Liver (tissue), 9 donors: ENCODE measurements around the gene ULK3. TPM values are rescaled to one million over a fixed set of nuclear protein-coding genes. Genes with fewer than 3 reads are reported as not detected.

Experiments used
- DNase-seq: peaks from one replicate; pipeline ENCODE4 v3.0.0-alpha.2; 2017; ENCODE audit warnings: low spot score
- H3K27ac ChIP-seq, 2 donors: one replicate each; pipeline ENCODE4 v1.7.0; 2013; ENCODE audit warnings: inconsistent platforms in 2 of 2, low read length in 2 of 2, control low read depth in 1 of 2, low read depth in 1 of 2, mild to moderate bottlenecking in 1 of 2
- H3K27me3 ChIP-seq, 4 donors: one replicate each; pipeline versions ENCODE4 v1.6.1 to v1.7.0; 2013; ENCODE audit warnings: low read length in 3 of 4, inconsistent platforms in 1 of 4, mild to moderate bottlenecking in 1 of 4, moderate library complexity in 1 of 4; ENCODE audit not compliant: control insufficient read depth in 4 of 4, insufficient read depth in 4 of 4
- H3K36me3 ChIP-seq, 4 donors: one replicate each; pipeline versions ENCODE4 v1.6.1 to v1.7.0; 2013; ENCODE audit warnings: low read length in 3 of 4, mild to moderate bottlenecking in 3 of 4, low read depth in 1 of 4, moderate library complexity in 1 of 4; ENCODE audit not compliant: control insufficient read depth in 4 of 4, insufficient read depth in 3 of 4
- H3K4me1 ChIP-seq, 4 donors: one replicate each; pipeline versions ENCODE4 v1.6.1 to v1.7.0; 2013; ENCODE audit warnings: low read length in 3 of 4, mild to moderate bottlenecking in 3 of 4, moderate library complexity in 1 of 4; ENCODE audit not compliant: control insufficient read depth in 4 of 4, insufficient read depth in 4 of 4
- H3K4me3 ChIP-seq, 3 donors: one replicate each; pipeline versions ENCODE4 v1.6.1 to v1.7.0; 2013; ENCODE audit warnings: low read length in 3 of 3, control low read depth in 1 of 3, low read depth in 1 of 3, mild to moderate bottlenecking in 1 of 3
- H3K9ac ChIP-seq, 2 donors: one replicate each; pipeline ENCODE4 v1.7.0; 2013; ENCODE audit warnings: low read length in 2 of 2, mild to moderate bottlenecking in 2 of 2, moderate library complexity in 2 of 2, control low read depth in 1 of 2, low read depth in 1 of 2
- H3K9me3 ChIP-seq, 4 donors: one replicate each; pipeline versions ENCODE4 v1.6.1 to v1.7.0; 2013; ENCODE audit warnings: low read length in 3 of 4; ENCODE audit not compliant: control insufficient read depth in 4 of 4
- ATF3 ChIP-seq: IDR thresholded peaks from 2 replicates; pipeline ENCODE4 v1.6.1; 2016; ENCODE audit warnings: antibody characterized with exemption
- EGR1 ChIP-seq, 2 donors: IDR thresholded peaks; 2 replicates each; pipeline ENCODE4 v1.6.1; 2016 to 2018; ENCODE audit warnings: antibody characterized with exemption in 2 of 2, low read depth in 2 of 2
- FOXA1 ChIP-seq: IDR thresholded peaks from 2 replicates; pipeline ENCODE4 v1.6.1; 2016; ENCODE audit warnings: antibody characterized with exemption
- FOXA2 ChIP-seq: IDR thresholded peaks from 2 replicates; pipeline ENCODE4 v1.6.1; 2016; ENCODE audit warnings: antibody characterized with exemption
- GABPA ChIP-seq, 2 donors: IDR thresholded peaks in 1 of 2; conservative IDR thresholded peaks in 1 of 2; 2 replicates each; pipeline ENCODE4 v1.6.1; 2016; ENCODE audit warnings: antibody characterized with exemption in 2 of 2, mild to moderate bottlenecking in 1 of 2, moderate library complexity in 1 of 2
- HNF4A ChIP-seq, 2 donors: conservative IDR thresholded peaks; 2 replicates each; pipeline ENCODE4 v1.6.1; 2016; ENCODE audit warnings: antibody characterized with exemption in 2 of 2, mild to moderate bottlenecking in 2 of 2
- MAX ChIP-seq: IDR thresholded peaks from 2 replicates; pipeline ENCODE4 v1.6.1; 2016; ENCODE audit warnings: antibody characterized with exemption
- NR2F2 ChIP-seq: IDR thresholded peaks from 2 replicates; pipeline ENCODE4 v1.6.1; 2016; ENCODE audit warnings: antibody characterized with exemption
- RAD21 ChIP-seq, 2 donors: IDR thresholded peaks; 2 replicates each; pipeline ENCODE4 v1.6.1; 2016; ENCODE audit warnings: antibody characterized with exemption in 2 of 2, mild to moderate bottlenecking in 2 of 2
- REST ChIP-seq: IDR thresholded peaks from 2 replicates; pipeline ENCODE4 v1.6.1; 2016; ENCODE audit warnings: antibody characterized with exemption, mild to moderate bottlenecking
- RXRA ChIP-seq, 2 donors: IDR thresholded peaks; 2 replicates each; pipeline ENCODE4 v1.6.1; 2017 to 2018; ENCODE audit warnings: antibody characterized with exemption in 2 of 2, mild to moderate bottlenecking in 1 of 2
- SP1 ChIP-seq: IDR thresholded peaks from 2 replicates; pipeline ENCODE4 v1.6.1; 2018; ENCODE audit warnings: antibody characterized with exemption, mild to moderate bottlenecking
- TAF1 ChIP-seq: conservative IDR thresholded peaks from 2 replicates; pipeline ENCODE4 v1.6.1; 2016; ENCODE audit warnings: antibody characterized with exemption, mild to moderate bottlenecking
- YY1 ChIP-seq: IDR thresholded peaks from 2 replicates; pipeline ENCODE4 v1.6.1; 2016; ENCODE audit warnings: antibody characterized with exemption, mild to moderate bottlenecking
- WGBS: extraction: QIAGEN DNeasy Blood & Tissue Kit; methylation state at CpG from one replicate; pipeline ENCODE4 v1.1.7; 2013; 5-methylcytosine and 5-hydroxymethylcytosine counted together
- polyA plus RNA-seq, 2 donors: library from polyadenylated mRNA; stranded (reverse) in 1 of 2; unstranded in 1 of 2; fragments of 200-250 nt in 1 of 2; fragments of >200 nt in 1 of 2; fragmentation: Nextera tagmentation in 1 of 2; extraction: Ambion mirVana in 1 of 2; gene quantifications; one replicate each; pipeline versions ENCODE4 v1.2.1 to v1.2.3, GENCODE V29; 2013 to 2015
- total RNA-seq, 2 donors: library from RNA; depleted of rRNA; stranded (reverse); fragments of >200 nt; gene quantifications; one replicate each; pipeline ENCODE4 v1.2.3, GENCODE V29; 2014
- TF ChIP-seq, protein P1 (sequence below): fragments of 150-350 bp; IDR thresholded peaks from 2 replicates; pipeline ENCODE4 v1.5.1; 2017; ENCODE audit warnings: improper control_type of control experiment, low read depth, low read length; ENCODE audit not compliant: missing input control
- donor health status: healthy.
- donor health status: healthy.
- donor health status: healthy.
- donor health status: healthy.
- donor health status: healthy.

Gene ULK3
- total and polyA plus RNA-seq, 4 donors: 13.1 to 35.5 (median 21.4) TPM

- TF ChIP-seq ATF3: no peak
- TF ChIP-seq, protein P1, sequence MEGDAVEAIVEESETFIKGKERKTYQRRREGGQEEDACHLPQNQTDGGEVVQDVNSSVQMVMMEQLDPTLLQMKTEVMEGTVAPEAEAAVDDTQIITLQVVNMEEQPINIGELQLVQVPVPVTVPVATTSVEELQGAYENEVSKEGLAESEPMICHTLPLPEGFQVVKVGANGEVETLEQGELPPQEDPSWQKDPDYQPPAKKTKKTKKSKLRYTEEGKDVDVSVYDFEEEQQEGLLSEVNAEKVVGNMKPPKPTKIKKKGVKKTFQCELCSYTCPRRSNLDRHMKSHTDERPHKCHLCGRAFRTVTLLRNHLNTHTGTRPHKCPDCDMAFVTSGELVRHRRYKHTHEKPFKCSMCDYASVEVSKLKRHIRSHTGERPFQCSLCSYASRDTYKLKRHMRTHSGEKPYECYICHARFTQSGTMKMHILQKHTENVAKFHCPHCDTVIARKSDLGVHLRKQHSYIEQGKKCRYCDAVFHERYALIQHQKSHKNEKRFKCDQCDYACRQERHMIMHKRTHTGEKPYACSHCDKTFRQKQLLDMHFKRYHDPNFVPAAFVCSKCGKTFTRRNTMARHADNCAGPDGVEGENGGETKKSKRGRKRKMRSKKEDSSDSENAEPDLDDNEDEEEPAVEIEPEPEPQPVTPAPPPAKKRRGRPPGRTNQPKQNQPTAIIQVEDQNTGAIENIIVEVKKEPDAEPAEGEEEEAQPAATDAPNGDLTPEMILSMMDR: no peak
- no peak for TF ChIP-seq RAD21 (IDR thresholded peaks at IDR 0.05)
- no peak for TF ChIP-seq RXRA (IDR thresholded peaks at IDR 0.05)
- TF ChIP-seq TAF1: no peak
These were observed 26.2 kb downstream of the ULK3 start (continued) for GRCh38 chr15:74816624-74817369.

DNA sequence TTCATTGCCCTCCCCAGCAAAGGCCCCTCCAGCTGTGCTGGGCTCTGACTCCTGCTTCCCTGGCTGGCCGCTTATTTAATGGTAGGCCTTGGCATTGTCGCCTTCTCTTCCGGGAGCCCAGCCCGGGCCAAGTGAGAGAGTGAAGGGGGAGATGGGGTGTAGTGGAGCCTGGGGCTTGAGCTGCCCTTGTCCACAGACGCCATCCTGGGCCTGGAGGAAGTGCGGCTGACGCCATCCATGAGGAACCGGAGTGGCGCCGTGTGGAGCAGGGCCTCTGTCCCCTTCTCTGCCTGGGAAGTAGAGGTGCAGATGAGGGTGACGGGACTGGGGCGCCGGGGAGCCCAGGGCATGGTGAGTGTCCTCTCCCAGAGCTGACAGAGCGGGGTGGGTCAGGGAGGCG, 27.0 kb downstream of the ULK3 start:
- peaks cover 2 to 9% (median 5%) of the 10 kb centered on the region in 4 donors for H3K4me1 ChIP-seq
- H3K9me3 ChIP-seq: no peaks in the 10 kb centered on the region
- no peak for DNase-seq
- no peak overlapping the region for H3K27ac ChIP-seq
- 93% methylated on average over 15 of the region's 15 CpGs for WGBS
- TF ChIP-seq NR2F2 (no peak), RAD21 (IDR thresholded peaks at IDR 0.05) (no peak), FOXA1 (no peak), EGR1 (IDR thresholded peaks at IDR 0.05; ENCODE audit: low read depth in 2 of 2) (no peak), GABPA (IDR thresholded peaks at IDR 0.05 in 1 of 2, conservative IDR thresholded peaks at IDR 0.05 in 1 of 2) (no peak)
- H3K27me3 ChIP-seq: no peaks in the 10 kb centered on the region
- no peak overlapping the region for H3K9ac ChIP-seq
- no peak overlapping the region for H3K4me3 ChIP-seq
- no peaks in the 10 kb centered on the region for H3K36me3 ChIP-seq

DNA sequence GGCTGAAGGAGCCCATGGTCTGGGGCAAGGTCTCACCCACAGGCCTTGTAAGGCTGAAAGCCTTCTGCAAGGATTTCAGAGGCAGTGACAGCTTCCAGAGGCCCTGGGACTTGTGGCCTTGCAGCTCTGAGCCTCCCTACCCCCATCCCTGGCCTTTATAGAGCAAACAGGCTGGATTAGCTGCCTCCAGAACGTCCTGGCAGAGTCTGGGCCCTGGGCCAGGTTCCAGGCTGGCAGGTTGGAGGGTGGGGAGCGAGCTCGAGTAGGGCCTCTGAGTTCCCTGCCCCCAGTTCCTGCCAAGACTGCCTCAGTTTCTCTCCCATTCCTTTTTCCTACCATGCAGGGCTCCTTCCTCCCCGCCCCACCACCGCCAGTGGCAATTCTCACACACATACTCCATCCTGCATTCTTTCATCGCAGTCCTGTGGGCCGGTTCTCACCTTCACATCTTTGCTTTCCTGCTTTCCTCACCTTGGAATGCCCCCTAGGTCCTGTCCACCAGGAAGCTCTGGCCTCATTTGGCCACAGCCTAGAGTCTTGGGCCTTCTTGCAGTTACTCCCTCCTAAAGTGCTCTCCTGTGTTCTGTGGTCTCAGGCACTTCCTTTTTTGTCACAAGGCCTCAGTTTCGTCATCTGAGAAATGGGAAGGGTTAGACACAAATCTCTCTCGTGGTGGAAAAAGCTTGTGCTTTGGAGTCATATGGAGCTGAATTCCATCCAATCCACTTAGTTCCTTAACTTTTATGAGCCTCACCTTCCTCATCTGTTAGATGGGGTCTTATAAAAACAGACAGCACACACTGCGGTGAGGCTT, 27.6 kb downstream of the ULK3 start:
- Histone ChIP-seq H3K9ac (no peak overlapping the region), H3K4me3 (no peak overlapping the region), H3K36me3 (no peaks in the 10 kb centered on the region), H3K9me3 (no peaks in the 10 kb centered on the region), H3K4me1 (peaks cover 2 to 9% (median 5%) of the 10 kb centered on the region in 4 donors), H3K27me3 (no peaks in the 10 kb centered on the region), H3K27ac (no peak overlapping the region)
- DNase-seq: no peak
- WGBS: 72% methylated on average over 10 of the region's 10 CpGs
- TF ChIP-seq TAF1 (no peak), RAD21 (IDR thresholded peaks at IDR 0.05) (no peak), REST (peak; percentile 42), YY1 (peak; percentile 43), MAX (no peak), SP1 (peak; percentile 10), FOXA2 (no peak), HNF4A (conservative IDR thresholded peaks at IDR 0.05) (peak; percentile 8 to 23)
- TF ChIP-seq, protein P1: no peak
